ENCODE measurements around the gene SMC1A. TPM values are rescaled to one million over a fixed set of nuclear protein-coding genes. Genes with fewer than 3 reads are reported as not detected.

SMC1A gene
- total RNA-seq, 1 experiment from 2014 or later, result 31.8 TPM

GRCh38 chrX:53340852-53341645 is 81.4 kb downstream of the SMC1A start:
- DNase-seq (ENCODE audit: low spot score), result no peak

- no peak for DNase-seq (ENCODE audit: low spot score)
Measured at GRCh38 chrX:53337101-53337500, 85.4 kb downstream of the SMC1A start.

- DNase-seq (ENCODE audit: low spot score), result no peak
Measured at GRCh38 chrX:53333853-53334252, 88.6 kb downstream of the SMC1A start.

- DNase-seq (ENCODE audit: low spot score), result no peak
Measured at GRCh38 chrX:53332204-53332603, 90.2 kb downstream of the SMC1A start.

GRCh38 chrX:53330331-53330730 is 92.1 kb downstream of the SMC1A start:
- no peak for DNase-seq (ENCODE audit: low spot score)

GRCh38 chrX:53324803-53325202 is 97.7 kb downstream of the SMC1A start:
- DNase-seq (ENCODE audit: low spot score), result no peak

Other genes starting within 250 kb of the SMC1A start
- gene KDM5C, start 197.4 kb downstream of the SMC1A start, total RNA-seq (2014; rRNA removed; shearing (Covaris generic)), result 62.1 and 89.6 TPM in 2 replicates
- 9.3 and 11.9 TPM in 2 replicates for gene IQSEC2, start 141.1 kb downstream of the SMC1A start, total RNA-seq (2014; rRNA removed; shearing (Covaris generic))
- 0.70 and 1.2 TPM in 2 replicates for gene RIBC1, start 219 bp upstream of the SMC1A start, total RNA-seq (2014; rRNA removed; shearing (Covaris generic))
- 152 TPM in 2 replicates for gene HSD17B10, start 11.7 kb upstream of the SMC1A start, total RNA-seq (2014; rRNA removed; shearing (Covaris generic))

Data from H4 (cell line).